ENCODE measurements around the gene LAMA2.
"Not testable (repeated sequence)": the region's sequence is repeated elsewhere in the genome, so short reads cannot be mapped to it uniquely, and the experiment has no call there.

The LAMA2 gene

DNA sequence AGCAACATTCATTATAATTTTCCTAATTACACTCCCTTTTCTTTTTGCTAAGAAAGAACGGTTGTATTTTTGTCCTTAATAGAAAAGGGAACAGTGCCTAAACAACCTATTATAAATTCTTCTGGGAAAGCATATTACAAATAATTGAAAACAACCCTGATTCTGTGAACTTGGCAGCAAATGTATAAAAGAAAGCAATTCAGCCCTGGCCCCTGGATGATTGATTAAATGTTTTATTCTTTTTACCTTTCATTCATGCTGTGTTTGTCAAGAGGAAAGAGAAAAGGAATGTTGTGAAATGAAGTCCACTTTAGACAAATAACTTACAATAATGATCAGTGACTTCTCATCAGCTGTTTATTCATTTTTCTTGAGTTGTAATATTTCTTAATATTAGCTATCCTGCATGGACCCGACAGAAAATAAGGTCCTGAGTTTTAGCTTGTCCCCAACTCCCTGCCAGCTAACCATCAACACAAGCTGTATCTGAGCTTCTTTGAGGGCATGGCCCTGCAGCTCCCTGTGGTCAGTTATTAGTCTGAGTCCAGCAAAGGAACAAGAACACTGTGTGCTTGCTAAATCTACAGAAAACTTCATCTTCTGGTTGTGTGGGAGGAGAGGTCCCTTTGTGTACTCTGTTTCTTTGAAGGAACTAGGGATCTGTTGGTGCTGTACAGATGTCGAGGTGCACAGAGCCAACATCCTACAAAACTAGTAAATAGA, 248.2 kb downstream of the LAMA2 start:
- no peak for DNase-seq (ENCODE audit: low read depth)

DNA sequence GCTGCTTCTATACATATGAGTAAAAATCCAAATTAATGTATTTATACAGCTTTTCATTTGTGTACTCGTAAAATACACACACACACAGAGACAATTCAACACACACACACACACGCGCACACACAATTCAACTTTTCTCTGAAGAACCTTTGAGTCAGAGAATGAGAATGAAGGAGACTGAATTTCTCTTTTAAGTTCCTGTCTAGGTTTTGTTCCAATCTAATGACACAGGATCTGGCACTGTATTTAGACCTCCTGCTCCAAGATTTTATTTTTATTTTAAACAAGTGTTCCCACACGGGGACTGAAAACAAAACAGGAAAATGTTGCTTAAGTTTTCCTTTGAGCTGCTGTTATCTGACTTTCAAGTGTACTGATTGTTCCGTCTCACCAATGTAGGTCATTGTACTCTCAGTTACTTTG, 250.8 kb downstream of the LAMA2 start:
- no peak for DNase-seq (ENCODE audit: low read depth)

DNA sequence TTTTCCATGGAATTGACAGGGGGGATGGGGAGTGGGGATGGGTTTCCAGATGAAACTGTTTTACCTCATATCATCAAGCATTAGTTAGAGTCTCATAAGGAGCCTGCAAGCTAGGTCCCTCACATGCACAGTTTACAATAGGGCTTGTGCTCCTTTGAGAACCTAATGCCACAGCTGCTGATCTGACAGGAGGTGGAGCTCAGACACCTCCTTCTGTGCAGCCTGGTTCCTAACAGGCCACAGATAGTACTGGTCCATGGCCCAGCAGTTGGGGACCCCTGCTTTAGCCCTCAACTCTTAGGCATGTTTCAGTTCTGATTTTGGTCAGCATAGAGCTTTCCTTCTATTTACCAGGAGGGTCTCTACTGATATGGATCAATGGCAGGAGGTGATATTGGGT, 251.6 kb downstream of the LAMA2 start:
- DNase-seq (ENCODE audit: low read depth) = no peak

DNA sequence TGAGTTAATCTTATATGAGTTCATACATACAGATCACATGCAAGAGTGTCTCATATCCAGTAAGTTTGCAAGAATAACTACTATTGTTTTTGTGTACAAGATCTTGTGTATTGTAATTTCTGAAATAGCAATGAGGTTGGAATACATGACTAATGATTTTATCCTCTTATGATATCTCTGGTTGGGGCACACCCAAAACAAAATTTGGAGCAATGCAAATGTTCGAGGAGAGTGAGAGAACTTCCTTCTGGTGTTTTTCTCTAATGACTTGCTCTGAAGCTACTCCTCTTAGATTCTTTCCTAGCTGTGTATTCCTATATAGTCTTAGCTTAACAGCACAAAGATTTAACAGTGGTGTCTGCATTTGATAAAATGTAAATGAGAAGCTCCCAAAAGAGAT, 252.5 kb downstream of the LAMA2 start:
- no peak for DNase-seq (ENCODE audit: low read depth)

DNA sequence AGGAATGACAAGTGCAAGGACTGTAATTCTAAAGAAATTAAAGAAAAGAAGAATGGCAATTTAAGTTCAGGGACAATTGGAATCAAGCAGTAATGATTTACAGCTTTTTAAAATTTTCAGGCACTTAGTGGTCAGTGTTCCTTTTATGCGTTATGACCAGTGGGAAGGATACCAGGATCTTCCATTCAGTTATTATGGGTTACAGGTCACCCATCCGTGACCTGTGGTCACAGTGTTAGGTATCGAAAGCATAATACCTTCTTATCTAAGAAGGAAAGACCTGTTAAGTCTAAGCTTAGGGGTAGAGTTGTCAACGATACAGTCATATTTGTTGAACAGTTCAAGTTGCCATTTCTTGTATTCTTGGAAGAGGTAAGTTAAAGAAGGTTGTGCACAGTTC, 253.8 kb downstream of the LAMA2 start:
- DNase-seq (ENCODE audit: low read depth) = no peak

DNA sequence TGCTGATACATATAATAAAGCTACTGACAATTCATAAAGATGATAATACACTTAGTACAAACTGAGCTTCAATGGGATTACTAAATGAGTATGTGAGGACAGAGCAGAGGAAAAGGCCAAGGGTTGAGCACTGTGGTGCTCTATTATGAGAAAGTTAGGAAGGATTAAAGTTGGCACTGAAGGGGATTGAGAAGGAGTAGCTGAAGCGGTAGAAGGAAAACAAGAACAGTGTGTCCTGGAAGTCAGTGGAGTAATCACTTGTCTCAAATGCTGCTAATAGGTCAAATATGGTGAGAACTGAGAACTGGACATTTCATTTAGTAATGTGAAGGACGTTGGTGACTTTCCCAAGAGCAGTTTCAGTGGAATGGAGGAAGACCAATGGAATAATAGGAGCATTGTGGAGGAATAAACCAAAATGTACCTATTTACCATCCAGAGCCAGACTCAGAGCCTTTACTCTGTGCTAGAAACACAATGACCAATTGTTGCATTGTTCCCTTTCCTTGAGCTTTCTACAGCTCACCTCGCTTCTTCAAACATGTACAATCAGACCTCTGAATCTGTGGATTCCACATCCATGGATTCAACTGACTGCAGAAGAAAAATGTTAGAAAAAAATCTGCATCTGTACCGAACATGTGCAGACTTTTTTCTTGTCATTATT, 255.9 kb downstream of the LAMA2 start:
- DNase-seq (ENCODE audit: low read depth) = no peak

DNA sequence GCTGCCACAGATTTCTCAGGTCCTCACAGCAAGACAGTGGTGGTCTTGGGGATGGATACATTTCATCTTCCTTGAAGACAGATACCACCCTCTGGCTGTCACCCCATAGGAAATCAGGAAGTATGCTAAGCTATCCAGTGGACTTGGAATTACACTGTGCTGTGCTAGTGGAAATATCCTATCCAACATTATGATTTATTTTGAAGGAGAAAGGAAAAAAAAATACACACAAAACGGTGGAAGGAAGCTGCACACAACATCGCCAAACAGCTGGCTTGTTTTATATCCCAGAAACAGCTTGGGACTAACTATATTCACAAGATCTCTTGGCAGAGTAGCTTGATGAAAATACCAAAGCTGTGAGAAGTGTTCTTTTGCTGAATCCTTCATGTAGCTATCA, 257.6 kb downstream of the LAMA2 start:
- no peak for DNase-seq (ENCODE audit: low read depth)

DNA sequence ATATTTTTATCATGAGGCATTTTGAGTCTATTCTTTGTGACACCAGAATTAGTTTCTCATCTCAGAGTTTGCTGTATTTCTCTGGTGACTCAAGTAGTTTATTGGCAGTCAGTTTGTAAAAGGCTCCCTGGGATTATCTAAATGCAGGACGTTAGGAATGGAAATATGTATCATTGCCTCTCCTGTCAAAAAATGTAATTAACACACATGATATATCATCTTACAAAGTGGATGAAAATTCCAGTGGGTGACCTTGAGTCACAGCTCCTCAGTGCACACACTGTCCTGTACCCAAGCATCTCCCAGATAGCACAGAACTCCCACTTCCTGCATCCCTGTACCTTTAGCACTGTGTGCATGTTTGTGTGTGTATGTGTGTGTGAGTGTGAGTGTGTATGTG, 258.6 kb downstream of the LAMA2 start:
- no peak for DNase-seq (ENCODE audit: low read depth)

DNA sequence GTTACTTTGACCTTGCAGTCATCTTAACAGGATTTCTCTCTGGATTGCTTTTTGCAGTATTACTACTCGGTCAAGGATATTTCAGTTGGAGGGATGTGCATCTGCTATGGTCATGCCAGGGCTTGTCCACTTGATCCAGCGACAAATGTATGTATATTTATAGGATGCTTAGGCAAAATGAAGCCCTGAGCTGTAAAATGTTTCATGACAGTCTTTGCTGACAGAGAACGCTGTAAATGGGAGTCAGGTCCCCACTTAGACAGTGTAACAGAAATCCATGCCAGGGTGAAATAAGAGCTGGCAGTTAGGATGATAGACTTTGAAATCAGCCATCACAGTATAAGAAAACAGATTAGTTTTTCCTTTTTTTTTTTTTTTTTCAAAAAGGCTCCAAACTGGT, 264.0 kb downstream of the LAMA2 start:
- DNase-seq (ENCODE audit: low read depth) = no peak

DNA sequence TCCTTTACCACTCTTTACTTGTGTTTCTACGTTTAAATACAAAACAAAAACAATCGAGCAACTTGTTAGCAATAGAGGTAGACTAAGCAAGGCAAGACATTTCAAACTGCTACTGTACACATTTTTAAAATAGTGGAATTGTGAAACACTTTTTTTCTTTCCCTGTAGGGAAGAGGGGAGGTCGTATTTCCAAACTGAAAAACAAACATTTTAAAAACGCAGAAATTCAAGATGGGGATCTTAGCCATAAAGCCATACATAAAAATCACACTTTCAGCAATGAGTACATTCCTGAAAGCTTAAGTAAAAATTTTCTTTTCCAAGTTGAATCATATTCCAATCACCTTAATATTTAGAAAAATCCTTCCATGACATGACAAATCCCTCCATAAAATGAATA, 267.6 kb downstream of the LAMA2 start:
- no peak for DNase-seq (ENCODE audit: low read depth)

DNA sequence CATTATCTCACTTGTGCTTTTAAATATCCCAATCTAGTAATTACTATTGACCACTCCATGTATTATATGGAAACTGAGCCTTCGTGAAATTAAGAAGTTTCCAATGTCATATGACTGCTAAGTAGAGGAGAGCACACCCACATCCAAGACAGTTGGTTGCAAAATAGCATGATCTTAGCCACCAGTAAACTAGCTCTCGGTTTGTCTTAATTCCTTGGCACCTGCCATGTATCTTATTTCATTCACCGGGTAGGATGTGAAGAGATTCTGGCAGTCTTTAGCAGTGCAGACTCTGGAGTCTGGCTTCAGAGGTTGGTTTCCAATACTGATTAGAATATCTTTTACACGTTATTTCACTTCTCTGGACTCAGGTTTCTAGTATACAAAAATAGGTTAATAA, 270.3 kb downstream of the LAMA2 start:
- no peak for DNase-seq (ENCODE audit: low read depth)

DNA sequence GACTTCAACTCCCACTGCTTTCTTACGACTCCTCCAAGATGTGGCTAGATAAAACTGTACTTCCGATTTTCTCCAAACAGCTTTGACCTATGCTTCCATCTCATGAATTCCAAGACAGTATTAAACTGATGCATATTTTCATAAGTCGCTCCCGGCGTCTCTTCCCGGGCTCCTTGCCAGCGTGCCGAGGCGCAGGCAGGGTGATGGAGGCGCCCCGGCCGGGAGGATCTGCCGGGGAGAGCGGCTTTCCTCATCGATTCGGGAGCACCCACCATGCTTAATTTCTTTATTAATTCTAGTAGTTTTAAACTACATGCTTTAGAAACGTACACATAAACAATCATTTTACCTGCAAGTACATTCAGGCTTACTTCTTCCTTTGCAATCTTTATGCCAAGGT, 276.3 kb downstream of the LAMA2 start:
- not testable (repeated sequence) for DNase-seq (ENCODE audit: low read depth)

DNA sequence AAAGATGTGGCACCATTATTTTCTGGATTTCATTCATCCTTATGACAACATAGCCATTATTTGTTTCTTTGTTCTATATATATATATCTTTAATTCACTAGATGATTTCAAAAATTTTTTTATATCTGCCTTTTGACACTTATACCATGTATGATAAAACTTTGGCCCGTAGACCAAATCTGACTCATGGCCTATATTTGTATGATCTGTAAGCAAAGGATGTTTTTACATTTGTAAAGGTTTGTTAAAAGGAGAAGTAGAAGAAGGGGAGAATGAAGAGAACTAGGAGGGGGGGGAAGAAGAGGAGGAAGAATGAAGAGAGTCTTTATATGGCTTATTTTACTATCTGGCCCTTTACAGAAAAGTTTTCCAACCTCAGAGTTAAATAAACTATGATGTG, 279.7 kb downstream of the LAMA2 start:
- DNase-seq (ENCODE audit: low read depth) = no peak

DNA sequence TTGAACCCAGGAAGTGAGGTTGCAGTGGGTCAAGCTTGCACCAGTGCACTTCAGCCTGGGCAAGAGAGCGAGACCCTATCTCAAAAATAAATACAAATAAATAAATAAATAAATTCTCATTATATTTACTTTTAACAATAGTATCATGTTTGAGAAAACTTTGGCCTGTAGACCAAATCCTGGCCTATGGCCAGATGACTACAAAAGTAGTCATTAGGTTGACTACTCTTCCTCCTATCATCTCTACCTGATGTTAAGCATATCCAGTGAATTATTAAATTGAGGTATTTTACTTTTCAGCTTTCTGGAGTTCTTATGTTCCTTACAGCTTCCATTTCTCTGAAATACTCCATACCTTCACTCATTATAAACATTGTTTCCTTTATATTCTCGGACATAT, 280.6 kb downstream of the LAMA2 start:
- DNase-seq (ENCODE audit: low read depth) = no peak

DNA sequence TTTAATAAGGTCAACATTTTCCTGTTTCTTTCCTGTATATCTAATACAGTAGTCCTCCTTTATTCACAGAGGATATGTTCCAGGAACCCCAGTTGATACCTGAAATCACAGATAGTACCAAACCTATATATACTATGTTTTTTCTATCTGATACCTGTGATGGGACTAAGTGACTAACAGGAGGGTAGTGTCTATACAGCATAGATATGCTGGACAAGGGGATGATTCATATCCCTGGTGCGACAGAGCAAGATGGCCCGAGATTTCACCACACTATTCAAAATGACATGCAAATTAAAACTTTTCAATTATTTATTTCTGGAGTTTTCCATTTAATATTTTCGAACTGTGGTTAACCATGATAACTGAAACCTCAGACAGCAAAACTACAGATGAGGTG, 281.1 kb downstream of the LAMA2 start:
- no peak for DNase-seq (ENCODE audit: low read depth)

DNA sequence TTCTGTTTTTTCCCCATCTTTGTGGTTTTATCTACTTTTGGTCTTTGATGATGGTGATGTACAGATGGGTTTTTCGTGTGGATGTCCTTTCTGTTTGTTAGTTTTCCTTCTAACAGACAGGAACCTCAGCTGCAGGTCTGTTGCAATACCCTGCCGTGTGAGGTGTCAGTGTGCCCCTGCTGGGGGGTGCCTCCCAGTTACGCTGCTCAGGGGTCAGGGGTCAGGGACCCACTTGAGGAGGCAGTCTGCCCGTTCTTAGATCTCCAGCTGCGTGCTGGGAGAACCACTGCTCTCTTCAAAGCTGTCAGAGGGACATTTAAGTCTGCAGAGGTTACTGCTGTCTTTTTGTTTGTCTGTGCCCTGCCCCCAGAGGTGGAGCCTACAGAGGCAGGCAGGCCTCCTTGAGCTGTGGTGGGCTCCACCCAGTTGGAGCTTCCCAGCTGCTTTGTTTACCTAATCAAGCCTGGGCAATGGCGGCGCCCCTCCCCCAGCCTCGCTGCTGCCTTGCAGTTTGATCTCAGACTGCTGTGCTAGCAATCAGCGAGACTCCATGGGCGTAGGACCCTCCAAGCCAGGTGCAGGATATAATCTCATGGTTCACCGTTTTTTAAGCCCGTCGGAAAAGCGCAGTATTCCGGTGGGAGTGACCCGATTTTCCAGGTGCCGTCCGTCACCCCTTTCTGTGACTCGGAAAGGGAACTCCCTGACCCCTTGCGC, 289.5 kb downstream of the LAMA2 start:
- not testable (repeated sequence) for DNase-seq (ENCODE audit: low read depth)

DNA sequence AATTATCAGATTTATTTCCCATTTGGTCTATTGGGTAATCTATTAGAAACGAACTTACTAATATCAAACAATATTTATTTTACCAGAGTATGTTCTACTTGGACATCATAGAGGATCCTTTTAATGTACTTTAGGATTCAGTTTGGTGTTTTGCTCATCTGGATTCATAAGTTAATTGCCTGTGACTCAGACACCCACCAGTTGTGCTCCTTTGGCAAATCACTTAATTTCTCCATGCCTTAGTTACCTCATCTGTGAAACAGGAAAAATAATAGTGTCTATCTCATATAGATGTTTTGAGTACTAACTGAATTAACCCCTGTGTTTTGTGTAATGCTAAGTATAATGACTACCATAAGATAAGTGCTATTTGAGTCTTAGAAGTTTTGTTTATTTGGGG, 292.1 kb downstream of the LAMA2 start:
- DNase-seq (ENCODE audit: low read depth) = no peak

DNA sequence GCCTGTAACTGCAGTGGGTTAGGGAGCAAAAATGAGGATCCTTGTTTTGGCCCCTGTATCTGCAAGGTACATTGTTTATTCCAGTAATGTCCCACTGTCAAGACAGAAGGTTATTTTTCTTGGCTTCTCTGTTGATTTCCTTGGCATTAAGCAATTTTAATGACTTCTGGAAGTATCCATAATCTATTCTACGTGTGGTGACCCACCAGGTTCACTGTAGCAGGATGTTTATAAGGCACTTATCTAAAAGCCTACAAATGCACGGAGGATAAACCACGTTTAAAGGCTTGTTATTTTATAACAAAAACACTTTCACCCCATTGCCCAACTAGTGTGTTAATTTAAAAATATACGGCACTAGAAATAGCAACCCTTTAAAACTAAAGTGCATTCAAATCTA, 294.9 kb downstream of the LAMA2 start:
- no peak for DNase-seq (ENCODE audit: low read depth)

DNA sequence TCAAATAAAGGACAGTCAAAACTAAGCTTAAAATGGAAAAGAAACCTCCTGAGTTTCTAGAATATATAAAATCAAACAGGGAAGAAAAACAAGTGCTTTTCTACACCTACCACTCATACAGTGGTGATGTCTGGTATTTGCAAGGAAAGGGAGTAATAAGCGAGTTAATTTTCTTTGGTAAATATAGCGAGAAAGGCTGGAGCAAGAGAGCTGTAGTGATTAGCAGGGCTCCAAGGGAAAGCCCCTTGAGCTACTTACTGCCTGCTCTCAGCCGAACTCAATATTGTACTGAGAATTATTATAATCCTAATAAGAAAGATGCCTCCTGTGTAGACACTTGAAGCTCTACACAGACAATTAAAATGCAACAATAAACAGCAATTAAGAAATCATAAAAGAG, 296.3 kb downstream of the LAMA2 start:
- no peak for DNase-seq (ENCODE audit: low read depth)

DNA sequence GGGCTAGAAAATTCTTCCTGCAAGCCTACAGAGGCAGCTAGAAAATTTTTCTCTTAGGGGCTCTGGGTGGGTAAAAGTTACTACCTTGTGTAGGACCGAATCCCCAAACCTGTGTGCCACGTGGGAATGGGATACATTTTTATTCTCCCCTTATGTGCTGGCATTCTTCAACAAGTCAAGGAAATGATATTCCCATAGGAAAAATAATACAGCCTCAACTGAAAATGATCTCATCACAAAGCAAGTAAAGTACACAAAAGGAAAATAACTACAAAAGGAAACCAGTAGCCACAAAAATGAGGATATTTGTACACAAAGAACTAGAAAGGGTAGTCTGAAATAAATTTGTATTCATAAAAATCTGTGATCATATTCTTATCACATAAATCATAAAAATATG, 298.1 kb downstream of the LAMA2 start:
- no peak for DNase-seq (ENCODE audit: low read depth)

DNA sequence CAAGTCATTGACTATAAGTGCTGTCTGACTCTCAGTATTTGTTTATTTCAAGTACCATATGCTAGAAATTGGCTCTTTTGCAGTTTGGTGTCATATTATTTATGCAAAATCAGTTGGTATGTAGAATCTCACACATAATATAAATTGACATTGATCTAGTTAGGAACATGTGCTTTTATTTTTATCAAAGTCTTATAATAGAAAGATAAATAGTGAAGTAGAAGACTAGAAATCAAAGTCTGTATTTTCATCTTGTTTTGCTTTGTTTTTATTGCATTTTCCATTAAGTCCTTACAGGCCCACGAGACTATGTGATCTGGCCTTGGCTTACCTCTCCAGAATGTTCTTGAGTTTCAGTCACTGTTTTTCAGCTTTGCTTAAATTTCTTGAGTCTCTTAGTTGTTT, 300.3 kb downstream of the LAMA2 start:
- no peak for DNase-seq (ENCODE audit: low read depth)

DNA sequence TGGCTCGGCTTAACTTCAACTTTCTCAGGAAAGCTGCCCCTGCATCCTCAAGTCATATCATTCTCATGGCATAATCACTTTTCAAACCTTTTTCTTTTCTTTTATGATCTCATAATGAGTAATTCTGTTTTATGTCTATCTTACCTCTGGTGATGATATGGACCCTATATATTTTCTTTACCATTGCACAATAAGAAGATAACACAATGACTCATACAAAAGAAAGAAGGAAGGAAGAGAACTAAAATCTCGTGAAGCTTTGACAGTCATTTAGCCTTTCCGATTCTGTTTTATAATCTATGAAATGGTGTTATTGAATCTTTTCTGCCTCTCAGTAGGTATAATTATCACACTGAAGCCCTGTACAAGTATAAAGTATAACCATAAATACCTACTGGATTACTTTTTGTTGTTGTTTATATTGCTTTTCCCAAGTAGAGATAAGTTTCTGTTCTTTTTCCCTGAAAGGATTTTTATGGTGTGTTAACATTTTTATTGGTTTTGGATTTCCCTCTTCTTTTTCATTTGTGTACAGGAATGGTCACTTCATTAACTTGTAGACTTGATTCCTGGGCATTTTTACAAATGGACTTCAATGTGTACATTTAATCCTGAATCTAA, 300.9 kb downstream of the LAMA2 start:
- no peak for DNase-seq (ENCODE audit: low read depth)

DNA sequence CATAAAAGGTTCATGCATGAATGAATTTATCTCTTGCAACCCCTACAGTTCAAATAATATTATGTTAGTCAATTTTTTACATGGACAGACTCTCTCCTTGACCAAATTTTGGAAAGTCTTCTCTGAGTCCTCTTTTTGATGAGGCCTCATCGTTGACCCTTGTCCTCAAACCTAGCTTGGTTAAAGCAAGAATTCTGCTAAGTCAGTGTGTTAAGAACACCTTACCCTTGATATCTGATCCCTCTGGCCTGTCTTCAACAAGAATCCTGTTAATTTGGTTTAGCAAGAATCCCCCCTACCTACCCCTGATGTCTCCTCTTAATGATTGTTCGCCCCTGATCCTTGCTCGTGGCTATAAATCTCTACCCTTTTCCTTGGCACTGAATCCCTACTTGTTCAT, 301.4 kb downstream of the LAMA2 start:
- no peak for DNase-seq (ENCODE audit: low read depth)
